ENCODE results near the gene CXorf65. TPM values are rescaled to one million over a fixed set of nuclear protein-coding genes. Genes with fewer than 3 reads are reported as not detected.

The CXorf65 gene
- total RNA-seq, 4 donors from 2014 or later = not detected

- Histone ChIP-seq H3K9me3 (no peaks in the 10 kb centered on the region), H3K4me1 (peaks cover 0 to 7% of the 10 kb centered on the region in 2 donors), H3K36me3 (no peaks in the 10 kb centered on the region), H3K27ac (no peak overlapping the region), H3K27me3 (no peaks in the 10 kb centered on the region), H3K4me3 (replicated peaks in 1 of 3) (no peak overlapping the region)
- TF ChIP-seq, protein P1, sequence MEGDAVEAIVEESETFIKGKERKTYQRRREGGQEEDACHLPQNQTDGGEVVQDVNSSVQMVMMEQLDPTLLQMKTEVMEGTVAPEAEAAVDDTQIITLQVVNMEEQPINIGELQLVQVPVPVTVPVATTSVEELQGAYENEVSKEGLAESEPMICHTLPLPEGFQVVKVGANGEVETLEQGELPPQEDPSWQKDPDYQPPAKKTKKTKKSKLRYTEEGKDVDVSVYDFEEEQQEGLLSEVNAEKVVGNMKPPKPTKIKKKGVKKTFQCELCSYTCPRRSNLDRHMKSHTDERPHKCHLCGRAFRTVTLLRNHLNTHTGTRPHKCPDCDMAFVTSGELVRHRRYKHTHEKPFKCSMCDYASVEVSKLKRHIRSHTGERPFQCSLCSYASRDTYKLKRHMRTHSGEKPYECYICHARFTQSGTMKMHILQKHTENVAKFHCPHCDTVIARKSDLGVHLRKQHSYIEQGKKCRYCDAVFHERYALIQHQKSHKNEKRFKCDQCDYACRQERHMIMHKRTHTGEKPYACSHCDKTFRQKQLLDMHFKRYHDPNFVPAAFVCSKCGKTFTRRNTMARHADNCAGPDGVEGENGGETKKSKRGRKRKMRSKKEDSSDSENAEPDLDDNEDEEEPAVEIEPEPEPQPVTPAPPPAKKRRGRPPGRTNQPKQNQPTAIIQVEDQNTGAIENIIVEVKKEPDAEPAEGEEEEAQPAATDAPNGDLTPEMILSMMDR (IDR thresholded peaks at IDR 0.05) = no peak
- TF ChIP-seq POLR2A (IDR thresholded peaks at IDR 0.05) = no peak
- no peak for DNase-seq
- 88 to 100% methylated on average over 1 to 14 of the region's 28 CpGs for WGBS, 2 donors
- intact Hi-C loops (cut with DNase I) = no loop called here
Observed at GRCh38 chrX:71147496-71148277, 41.1 kb upstream of the CXorf65 start.

GRCh38 chrX:71144651-71145050 lies 38.1 kb upstream of the CXorf65 start, which contains the start of gene NLGN3:
Gene NLGN3, plus strand, starts transcription at chrX:71144841. Its CDS starts 2,909 bp downstream, at chrX:71147750.
- Histone ChIP-seq H3K27me3 (no peaks in the 10 kb centered on the region), H3K27ac (no peak within 1 kb of the TSS), H3K4me1 (peaks cover 0 to 7% of the 10 kb centered on the region in 2 donors), H3K4me3 (replicated peaks in 1 of 3) (no peak within 1 kb of the TSS), H3K36me3 (no peaks in the 10 kb centered on the region), H3K9me3 (no peaks in the 10 kb centered on the region)
- TF ChIP-seq POLR2A (IDR thresholded peaks at IDR 0.05) = no peak
- TF ChIP-seq, protein P1 (IDR thresholded peaks at IDR 0.05) = no peak
- intact Hi-C loops (cut with DNase I) = no loop called here
- 14 to 26% methylated on average over 4 to 8 of the region's 28 CpGs for WGBS, 2 donors
- DNase-seq = peak in 1 of 2 donors; percentile 11

DNA sequence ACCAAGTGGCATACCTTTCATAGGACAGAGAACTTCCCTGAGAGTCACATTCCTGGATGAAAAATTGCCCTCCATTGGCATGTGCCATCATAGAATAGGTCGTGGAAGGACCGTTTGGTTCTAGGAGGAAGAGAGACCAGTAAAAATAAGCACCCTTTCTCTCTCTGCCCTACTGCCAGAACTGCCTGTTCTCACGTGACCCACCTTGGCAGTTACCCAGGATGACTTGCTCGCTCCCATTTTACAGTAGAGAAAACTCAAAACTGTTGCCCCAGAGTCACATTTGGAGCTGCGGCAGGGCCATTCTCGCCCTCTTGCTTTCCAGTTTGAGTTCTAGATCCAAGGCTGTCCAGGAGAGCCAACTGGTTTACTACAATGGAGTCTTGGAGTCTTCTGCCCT lies 37.0 kb upstream of the CXorf65 start:
- DNase-seq = peak; percentile 42 to 58
- Histone ChIP-seq H3K9me3 (no peaks in the 10 kb centered on the region), H3K36me3 (no peaks in the 10 kb centered on the region), H3K4me3 (replicated peaks in 1 of 3) (no peak overlapping the region), H3K27ac (no peak overlapping the region), H3K27me3 (no peaks in the 10 kb centered on the region), H3K4me1 (peaks cover 0 to 7% of the 10 kb centered on the region in 2 donors)
- WGBS, 2 donors = 50 to 56% methylated on average over 3 to 6 of the region's 6 CpGs
- TF ChIP-seq POLR2A (IDR thresholded peaks at IDR 0.05) = no peak
- TF ChIP-seq, protein P1 (IDR thresholded peaks at IDR 0.05) = no peak
- intact Hi-C loops (cut with DNase I) = no loop called here

- TF ChIP-seq POLR2A (IDR thresholded peaks at IDR 0.05) = no peak
- TF ChIP-seq, protein P1 (IDR thresholded peaks at IDR 0.05) = no peak
- H3K27ac ChIP-seq = no peak overlapping the region
- intact Hi-C loops (cut with DNase I) = no loop called here
- WGBS, 2 donors = 71 to 76% methylated on average over 2 to 5 of the region's 6 CpGs
- H3K9me3 ChIP-seq = no peaks in the 10 kb centered on the region
- no peak for DNase-seq
- peaks cover 11 to 19% of the 10 kb centered on the region in 2 donors for H3K36me3 ChIP-seq
- no peaks in the 10 kb centered on the region for H3K27me3 ChIP-seq
- H3K4me3 ChIP-seq (replicated peaks in 1 of 3) = no peak overlapping the region
- H3K4me1 ChIP-seq = peaks cover 0 to 7% of the 10 kb centered on the region in 2 donors
Observed at GRCh38 chrX:71140440-71140839, 33.9 kb upstream of the CXorf65 start.

DNA sequence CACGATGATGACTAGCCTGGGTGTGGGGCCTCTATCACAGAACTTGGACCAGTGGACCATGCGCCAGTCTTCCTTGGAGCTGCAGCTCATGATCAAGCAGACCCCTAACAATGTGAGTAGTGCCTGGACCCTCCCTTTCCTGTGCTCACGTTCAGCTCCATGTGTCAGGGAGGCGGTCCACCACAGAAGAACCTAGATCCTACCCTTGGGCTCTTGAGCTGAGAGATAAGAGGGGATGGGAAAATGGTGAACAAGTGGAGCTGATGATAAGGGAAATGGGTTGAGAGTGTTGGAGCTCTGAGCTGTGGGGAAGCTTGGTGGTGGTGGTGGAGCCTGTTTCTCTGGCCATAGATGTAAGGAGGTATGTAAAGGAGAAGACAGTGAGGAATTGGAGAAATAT lies 25.0 kb upstream of the CXorf65 start:
- 75 to 100% methylated on average over 1 to 2 of the region's 4 CpGs for WGBS, 2 donors
- no peak for DNase-seq
- H3K36me3 ChIP-seq = peaks cover 24 to 26% of the 10 kb centered on the region in 2 donors
- no peak overlapping the region for H3K4me3 ChIP-seq (replicated peaks in 1 of 3)
- no peaks in the 10 kb centered on the region for H3K4me1 ChIP-seq
- H3K9me3 ChIP-seq = no peaks in the 10 kb centered on the region
- intact Hi-C loops (cut with DNase I) = no loop called here
- TF ChIP-seq, protein P1 (IDR thresholded peaks at IDR 0.05) = no peak
- no peak for TF ChIP-seq POLR2A (IDR thresholded peaks at IDR 0.05)
- H3K27ac ChIP-seq = no peak overlapping the region
- no peaks in the 10 kb centered on the region for H3K27me3 ChIP-seq
